ENCODE results near the gene MAPKAPK5. TPM values are rescaled to one million over a fixed set of nuclear protein-coding genes. Genes with fewer than 3 reads are reported as not detected.

Gene MAPKAPK5
- total and polyA plus RNA-seq, 10 of the 15 experiments (the other 5 are each of a cell fraction or from before 2014, with no cell fraction given), result 12.6 to 54.3 (median 41.5) TPM

DNA sequence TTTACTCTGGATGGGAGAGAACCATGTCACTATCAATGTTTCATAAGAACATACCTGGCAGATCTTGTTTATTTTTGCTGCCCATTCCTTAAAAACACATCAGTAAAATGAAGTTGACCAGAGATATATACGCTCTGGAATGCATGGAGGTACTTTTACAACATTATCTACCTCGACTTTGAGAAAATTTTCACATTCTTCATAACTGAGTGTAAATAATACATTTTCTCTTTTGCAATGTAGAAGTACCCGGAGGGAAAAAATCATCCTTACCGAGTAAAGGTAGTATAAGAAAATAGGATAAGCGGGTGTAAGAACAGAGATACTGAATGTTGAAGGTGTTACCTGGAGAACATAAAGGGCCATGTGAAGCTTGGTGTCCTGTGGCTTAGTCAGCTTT lies 90.2 kb downstream of the MAPKAPK5 start (continued):
- TF ChIP-seq ASH2L (IDR thresholded peaks at IDR 0.05; ENCODE audit: borderline replicate concordance, low read depth) (no peak), ESRRA (IDR thresholded peaks at IDR 0.05; ENCODE audit: low read length) (no peak), EED (IDR thresholded peaks at IDR 0.05; ENCODE audit: low read depth) (no peak), HDAC6 (IDR thresholded peaks at IDR 0.05; ENCODE audit: unreplicated experiment) (no peak), CBFB (IDR thresholded peaks at IDR 0.05; ENCODE audit: low read depth) (no peak), ZNF622 (IDR thresholded peaks at IDR 0.05) (no peak)
- TF ChIP-seq, protein P1, sequence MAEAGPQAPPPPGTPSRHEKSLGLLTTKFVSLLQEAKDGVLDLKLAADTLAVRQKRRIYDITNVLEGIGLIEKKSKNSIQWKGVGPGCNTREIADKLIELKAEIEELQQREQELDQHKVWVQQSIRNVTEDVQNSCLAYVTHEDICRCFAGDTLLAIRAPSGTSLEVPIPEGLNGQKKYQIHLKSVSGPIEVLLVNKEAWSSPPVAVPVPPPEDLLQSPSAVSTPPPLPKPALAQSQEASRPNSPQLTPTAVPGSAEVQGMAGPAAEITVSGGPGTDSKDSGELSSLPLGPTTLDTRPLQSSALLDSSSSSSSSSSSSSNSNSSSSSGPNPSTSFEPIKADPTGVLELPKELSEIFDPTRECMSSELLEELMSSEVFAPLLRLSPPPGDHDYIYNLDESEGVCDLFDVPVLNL (IDR thresholded peaks at IDR 0.05; ENCODE audit: low read depth, low read length), result no peak

DNA sequence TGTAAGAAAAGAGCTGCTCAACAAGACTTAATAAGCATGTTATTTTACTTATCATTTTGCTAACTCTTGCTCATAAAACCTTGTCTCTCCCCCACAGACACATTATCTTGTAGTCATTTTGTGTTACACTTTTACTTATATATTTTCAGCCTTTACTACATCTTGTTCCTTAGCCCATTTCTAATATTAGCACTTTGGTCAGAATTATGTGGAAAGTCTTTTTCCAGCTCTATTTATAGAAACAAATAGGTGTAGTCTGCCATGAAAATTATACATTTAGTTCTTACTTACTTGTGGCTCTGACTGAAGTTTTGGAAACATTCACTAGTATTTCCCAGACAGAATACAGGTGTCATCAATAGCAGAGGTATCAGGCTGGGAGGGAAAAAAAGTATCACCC lies 94.8 kb downstream of the MAPKAPK5 start:
- ChIA-PET CTCF (interaction anchor here (1.1 to 1.2 kb wide), 2 partner anchors 9 to 110 kb away, joined by 3 read pairs; no protein-coding TSS in a partner anchor), RAD21 (ENCODE audit: unreplicated experiment) (interaction anchor here (0.6 kb wide), 1 partner anchor 170 kb away, joined by 3 read pairs; no protein-coding TSS in a partner anchor), SMC1A (ENCODE audit: uncharacterized antibody, unreplicated experiment) (interaction anchor here (0.7 to 1.2 kb wide), 4 partner anchors 17 to 559 kb away, joined by 3 to 4 read pairs (median 3); no protein-coding TSS in a partner anchor), POLR2A (no interaction called here)
- Histone ChIP-seq H3K36me3 (ENCODE audit: control insufficient read depth in 2 of 2, insufficient read depth in 2 of 2, low read length in 1 of 2) (no peaks in the 10 kb centered on the region), H3K4me1 (ENCODE audit: control insufficient read depth, insufficient read depth, low read length) (no peaks in the 10 kb centered on the region; the same call in 1 of the 2 replicates), H2AFZ (ENCODE audit: control insufficient read depth, low read depth, low read length) (no peak overlapping the region), H3K9ac (ENCODE audit: control insufficient read depth, insufficient read depth, low read length) (no peak overlapping the region), H3K4me2 (ENCODE audit: control insufficient read depth, insufficient read depth) (no peak overlapping the region), H4K20me1 (ENCODE audit: control insufficient read depth, insufficient read depth) (no peaks in the 10 kb centered on the region), H3K4me3 (no peak overlapping the region), H3K27me3 (replicated peaks in 1 of 2; ENCODE audit: control insufficient read depth in 2 of 2, insufficient read depth in 2 of 2, low read length in 1 of 2) (no peaks in the 10 kb centered on the region), H3K27ac (ENCODE audit: control insufficient read depth, insufficient read depth) (no peak overlapping the region), H3K79me2 (ENCODE audit: control insufficient read depth, insufficient read depth, low read length) (no peaks in the 10 kb centered on the region), H3K9me3 (replicated peaks; ENCODE audit: control insufficient read depth, insufficient read depth, low read length) (no peaks in the 10 kb centered on the region)
- intact Hi-C loops (cut with micrococcal nuclease; ENCODE audit: unreplicated experiment) (no loop called here), in situ Hi-C loops (cut with MboI) (no loop called here)
- FAIRE-seq, result no peak
- no TSS peak for BruUV-seq (replicated peaks)
- TF ChIP-seq CBX3 (IDR thresholded peaks at IDR 0.05; ENCODE audit: borderline replicate concordance, low read depth), result no peak
- TF ChIP-seq, protein P2, sequence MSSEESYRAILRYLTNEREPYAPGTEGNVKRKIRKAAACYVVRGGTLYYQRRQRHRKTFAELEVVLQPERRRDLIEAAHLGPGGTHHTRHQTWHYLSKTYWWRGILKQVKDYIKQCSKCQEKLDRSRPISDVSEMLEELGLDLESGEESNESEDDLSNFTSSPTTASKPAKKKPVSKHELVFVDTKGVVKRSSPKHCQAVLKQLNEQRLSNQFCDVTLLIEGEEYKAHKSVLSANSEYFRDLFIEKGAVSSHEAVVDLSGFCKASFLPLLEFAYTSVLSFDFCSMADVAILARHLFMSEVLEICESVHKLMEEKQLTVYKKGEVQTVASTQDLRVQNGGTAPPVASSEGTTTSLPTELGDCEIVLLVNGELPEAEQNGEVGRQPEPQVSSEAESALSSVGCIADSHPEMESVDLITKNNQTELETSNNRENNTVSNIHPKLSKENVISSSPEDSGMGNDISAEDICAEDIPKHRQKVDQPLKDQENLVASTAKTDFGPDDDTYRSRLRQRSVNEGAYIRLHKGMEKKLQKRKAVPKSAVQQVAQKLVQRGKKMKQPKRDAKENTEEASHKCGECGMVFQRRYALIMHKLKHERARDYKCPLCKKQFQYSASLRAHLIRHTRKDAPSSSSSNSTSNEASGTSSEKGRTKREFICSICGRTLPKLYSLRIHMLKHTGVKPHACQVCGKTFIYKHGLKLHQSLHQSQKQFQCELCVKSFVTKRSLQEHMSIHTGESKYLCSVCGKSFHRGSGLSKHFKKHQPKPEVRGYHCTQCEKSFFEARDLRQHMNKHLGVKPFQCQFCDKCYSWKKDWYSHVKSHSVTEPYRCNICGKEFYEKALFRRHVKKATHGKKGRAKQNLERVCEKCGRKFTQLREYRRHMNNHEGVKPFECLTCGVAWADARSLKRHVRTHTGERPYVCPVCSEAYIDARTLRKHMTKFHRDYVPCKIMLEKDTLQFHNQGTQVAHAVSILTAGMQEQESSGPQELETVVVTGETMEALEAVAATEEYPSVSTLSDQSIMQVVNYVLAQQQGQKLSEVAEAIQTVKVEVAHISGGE (CRISPR knock-in tag; IDR thresholded peaks at IDR 0.05), result no peak
- no peak for TF ChIP-seq SMC3 (IDR thresholded peaks at IDR 0.05; ENCODE audit: borderline replicate concordance, low read length)
- TF ChIP-seq NFYB (IDR thresholded peaks at IDR 0.05; ENCODE audit: insufficient read depth, low read depth, low read length), result no peak
- TF ChIP-seq, protein P3, sequence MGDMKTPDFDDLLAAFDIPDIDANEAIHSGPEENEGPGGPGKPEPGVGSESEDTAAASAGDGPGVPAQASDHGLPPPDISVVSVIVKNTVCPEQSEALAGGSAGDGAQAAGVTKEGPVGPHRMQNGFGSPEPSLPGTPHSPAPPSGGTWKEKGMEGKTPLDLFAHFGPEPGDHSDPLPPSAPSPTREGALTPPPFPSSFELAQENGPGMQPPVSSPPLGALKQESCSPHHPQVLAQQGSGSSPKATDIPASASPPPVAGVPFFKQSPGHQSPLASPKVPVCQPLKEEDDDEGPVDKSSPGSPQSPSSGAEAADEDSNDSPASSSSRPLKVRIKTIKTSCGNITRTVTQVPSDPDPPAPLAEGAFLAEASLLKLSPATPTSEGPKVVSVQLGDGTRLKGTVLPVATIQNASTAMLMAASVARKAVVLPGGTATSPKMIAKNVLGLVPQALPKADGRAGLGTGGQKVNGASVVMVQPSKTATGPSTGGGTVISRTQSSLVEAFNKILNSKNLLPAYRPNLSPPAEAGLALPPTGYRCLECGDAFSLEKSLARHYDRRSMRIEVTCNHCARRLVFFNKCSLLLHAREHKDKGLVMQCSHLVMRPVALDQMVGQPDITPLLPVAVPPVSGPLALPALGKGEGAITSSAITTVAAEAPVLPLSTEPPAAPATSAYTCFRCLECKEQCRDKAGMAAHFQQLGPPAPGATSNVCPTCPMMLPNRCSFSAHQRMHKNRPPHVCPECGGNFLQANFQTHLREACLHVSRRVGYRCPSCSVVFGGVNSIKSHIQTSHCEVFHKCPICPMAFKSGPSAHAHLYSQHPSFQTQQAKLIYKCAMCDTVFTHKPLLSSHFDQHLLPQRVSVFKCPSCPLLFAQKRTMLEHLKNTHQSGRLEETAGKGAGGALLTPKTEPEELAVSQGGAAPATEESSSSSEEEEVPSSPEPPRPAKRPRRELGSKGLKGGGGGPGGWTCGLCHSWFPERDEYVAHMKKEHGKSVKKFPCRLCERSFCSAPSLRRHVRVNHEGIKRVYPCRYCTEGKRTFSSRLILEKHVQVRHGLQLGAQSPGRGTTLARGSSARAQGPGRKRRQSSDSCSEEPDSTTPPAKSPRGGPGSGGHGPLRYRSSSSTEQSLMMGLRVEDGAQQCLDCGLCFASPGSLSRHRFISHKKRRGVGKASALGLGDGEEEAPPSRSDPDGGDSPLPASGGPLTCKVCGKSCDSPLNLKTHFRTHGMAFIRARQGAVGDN (IDR thresholded peaks at IDR 0.05), result no peak
- no peak for TF ChIP-seq BRCA1 (IDR thresholded peaks at IDR 0.05; ENCODE audit: low read depth, low read length)
- ATAC-seq, result no peak
- DNase-seq (ENCODE audit: low read depth, low spot score), result no peak
